ENCODE measurements around the gene ATP13A2. TPM values are rescaled to one million over a fixed set of nuclear protein-coding genes. Genes with fewer than 3 reads are reported as not detected.

Gene ATP13A2
- total and polyA plus RNA-seq, 3 experiments from 2014 or later: 43.8 to 61.3 (median 44.0) TPM

DNA sequence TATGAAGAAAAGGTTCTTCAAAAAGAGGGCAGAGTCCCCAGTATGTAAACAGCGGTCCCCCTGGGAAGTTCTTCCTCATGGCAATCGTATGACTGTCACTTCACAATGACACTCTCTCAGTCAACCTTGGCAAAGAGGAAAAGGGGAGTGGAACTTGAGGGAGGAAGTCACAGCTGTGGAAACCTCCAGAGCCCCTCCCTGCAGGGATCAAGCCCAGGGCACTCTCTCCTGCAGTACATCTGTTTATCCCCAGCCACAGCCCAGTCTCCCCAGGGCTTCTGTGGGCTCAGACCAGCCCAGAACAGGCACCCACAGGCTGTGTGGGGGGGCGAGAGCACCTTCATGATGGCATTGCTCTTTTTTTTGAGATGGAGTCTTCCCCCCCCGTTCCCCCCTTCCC is 2.0 kb downstream of the ATP13A2 start:
- no peaks in the 10 kb centered on the region for H3K36me3 ChIP-seq (ENCODE audit: insufficient read depth, low read length)
- H3K4me3 ChIP-seq (ENCODE audit: low read length): no peak overlapping the region
- H3K4me1 ChIP-seq (ENCODE audit: insufficient read depth, low read length): peaks cover 17% of the 10 kb centered on the region
- no peak overlapping the region for H3K27ac ChIP-seq (ENCODE audit: low read depth, low read length)
- ChIA-PET POLR2A (interaction anchor here (0.6 kb wide), 1 partner anchor 9 kb away, joined by 6 read pairs; no protein-coding TSS in a partner anchor), CTCF (no interaction called here)
- Mint-ChIP-seq H3K4me1 (peaks cover 15 to 24% (median 19%) of the 10 kb centered on the region in 3 donors), H3K27me3 (no peaks in the 10 kb centered on the region), H3K9me3 (no peaks in the 10 kb centered on the region), H3K27ac (peak overlapping the region in 2 of 8 donors; percentile 22 to 50), H3K4me3 (peak overlapping the region in 6 of 7 donors; percentile 28 to 92 (median 52)), H3K36me3 (peaks cover 0 to 20% (median 0%) of the 10 kb centered on the region in 3 donors)
- DNase-seq: peak in 1 of 5 donors; percentile 37
- H3K9me3 ChIP-seq (ENCODE audit: low read length): no peaks in the 10 kb centered on the region
- no peaks in the 10 kb centered on the region for H3K27me3 ChIP-seq (ENCODE audit: insufficient read depth, low read length, poor library complexity, severe bottlenecking)

DNA sequence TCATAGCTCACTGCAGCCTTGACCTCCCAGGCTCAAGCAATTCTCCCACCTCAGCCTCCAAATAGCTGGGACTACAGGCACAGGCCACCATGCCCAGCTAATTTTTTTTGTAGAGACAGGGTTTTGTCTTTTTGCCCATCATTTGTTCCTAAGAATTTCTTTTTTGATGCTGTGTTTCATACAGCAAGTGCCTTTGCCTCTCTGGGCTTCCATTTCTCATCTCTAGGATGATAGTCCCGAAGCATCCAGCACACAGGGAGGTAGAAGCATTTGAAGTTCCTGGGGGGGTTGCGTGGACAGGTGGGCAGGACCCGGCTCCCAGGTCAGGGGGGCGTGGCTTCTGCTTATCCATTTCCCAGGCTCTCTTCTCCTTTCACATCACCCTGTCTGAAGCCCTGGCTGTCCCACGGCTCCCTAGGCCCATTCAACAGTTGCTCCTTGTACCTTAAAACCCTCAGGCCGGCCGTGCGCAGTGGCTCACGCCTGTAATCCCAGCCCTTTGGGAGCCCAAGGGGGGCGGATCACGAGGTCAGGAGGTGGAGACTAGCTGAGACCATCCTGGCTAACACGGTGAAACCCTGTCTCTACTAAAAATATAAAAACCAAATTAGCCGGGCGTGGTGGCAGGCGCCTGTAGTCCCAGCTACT is 3.4 kb downstream of the ATP13A2 start:
- peaks cover 7% of the 10 kb centered on the region for H3K36me3 ChIP-seq (ENCODE audit: insufficient read depth, low read length)
- no peak overlapping the region for H3K27ac ChIP-seq (ENCODE audit: low read depth, low read length)
- Mint-ChIP-seq H3K27me3 (no peaks in the 10 kb centered on the region), H3K9me3 (no peaks in the 10 kb centered on the region), H3K4me1 (peaks cover 15 to 24% (median 19%) of the 10 kb centered on the region in 3 donors), H3K4me3 (no peak overlapping the region), H3K27ac (peak overlapping the region in 1 of 8 donors; percentile 86), H3K36me3 (peaks cover 0 to 33% (median 5%) of the 10 kb centered on the region in 3 donors)
- POLR2A ChIA-PET: no interaction called here
- CTCF ChIA-PET: interaction anchor here (0.7 kb wide), 1 partner anchor 48 kb away, joined by 3 read pairs; no protein-coding TSS in a partner anchor
- DNase-seq: peak in 1 of 5 donors; percentile 30
- no peaks in the 10 kb centered on the region for H3K9me3 ChIP-seq (ENCODE audit: low read length)
- H3K4me1 ChIP-seq (ENCODE audit: insufficient read depth, low read length): peaks cover 17% of the 10 kb centered on the region
- H3K27me3 ChIP-seq (ENCODE audit: insufficient read depth, low read length, poor library complexity, severe bottlenecking): no peaks in the 10 kb centered on the region
- no peak overlapping the region for H3K4me3 ChIP-seq (ENCODE audit: low read length)

DNA sequence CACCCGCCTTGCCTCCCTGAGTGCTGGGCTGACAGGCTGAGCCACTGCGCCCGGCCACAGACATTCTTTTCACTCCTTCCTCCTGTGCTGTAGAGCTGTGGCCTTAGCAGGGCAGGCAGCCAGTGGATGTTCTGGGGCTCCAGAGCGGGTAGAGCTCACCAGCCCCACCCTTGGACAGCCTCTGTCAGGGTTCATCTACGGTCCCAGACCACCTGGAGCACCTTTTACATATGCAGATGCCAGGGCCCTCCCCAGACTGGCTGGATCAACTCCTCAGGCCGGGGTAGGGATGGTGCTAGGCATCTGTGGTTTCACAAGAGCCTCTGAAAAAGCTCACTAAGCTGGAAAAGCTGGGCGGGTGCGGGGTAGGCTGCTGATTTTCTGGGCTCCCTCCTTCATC is 4.6 kb downstream of the ATP13A2 start:
- H3K4me3 ChIP-seq (ENCODE audit: low read length): no peak overlapping the region
- CTCF ChIA-PET: interaction anchor here (1.4 kb wide), 1 partner anchor 55 kb away, joined by 3 read pairs; no protein-coding TSS in a partner anchor
- H3K36me3 Mint-ChIP-seq: peaks cover 0 to 44% (median 5%) of the 10 kb centered on the region in 3 donors
- no peaks in the 10 kb centered on the region for H3K27me3 ChIP-seq (ENCODE audit: insufficient read depth, low read length, poor library complexity, severe bottlenecking)
- H3K27ac Mint-ChIP-seq: no peak overlapping the region
- POLR2A ChIA-PET: no interaction called here
- no peaks in the 10 kb centered on the region for H3K9me3 ChIP-seq (ENCODE audit: low read length)
- H3K27ac ChIP-seq (ENCODE audit: low read depth, low read length): no peak overlapping the region
- no peak overlapping the region for H3K4me3 Mint-ChIP-seq
- no peaks in the 10 kb centered on the region for H3K9me3 Mint-ChIP-seq
- H3K27me3 Mint-ChIP-seq: no peaks in the 10 kb centered on the region
- no peak for DNase-seq
- H3K36me3 ChIP-seq (ENCODE audit: insufficient read depth, low read length): peaks cover 15% of the 10 kb centered on the region
- H3K4me1 ChIP-seq (ENCODE audit: insufficient read depth, low read length): peaks cover 14% of the 10 kb centered on the region
- H3K4me1 Mint-ChIP-seq: peaks cover 14 to 23% (median 18%) of the 10 kb centered on the region in 3 donors

DNA sequence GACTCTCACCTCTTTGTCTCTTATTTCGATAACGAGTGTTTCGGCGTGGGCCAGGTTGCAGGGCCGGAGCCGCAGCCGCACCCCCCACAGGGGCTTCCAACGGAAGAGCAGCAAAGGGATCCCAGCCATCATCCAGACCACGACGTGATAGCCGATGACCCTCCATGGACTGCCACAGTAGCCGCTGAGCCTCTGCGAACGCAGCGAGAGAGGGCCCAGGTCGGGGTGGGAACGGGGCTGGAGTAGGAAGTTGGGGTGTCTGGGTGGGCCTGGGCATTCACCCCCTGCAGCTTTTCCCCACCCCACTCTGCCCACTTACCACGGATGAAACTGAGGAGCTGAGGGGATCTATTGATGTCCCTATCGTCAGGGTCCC is 6.4 kb downstream of the ATP13A2 start:
- H3K27me3 ChIP-seq (ENCODE audit: insufficient read depth, low read length, poor library complexity, severe bottlenecking): no peaks in the 10 kb centered on the region

DNA sequence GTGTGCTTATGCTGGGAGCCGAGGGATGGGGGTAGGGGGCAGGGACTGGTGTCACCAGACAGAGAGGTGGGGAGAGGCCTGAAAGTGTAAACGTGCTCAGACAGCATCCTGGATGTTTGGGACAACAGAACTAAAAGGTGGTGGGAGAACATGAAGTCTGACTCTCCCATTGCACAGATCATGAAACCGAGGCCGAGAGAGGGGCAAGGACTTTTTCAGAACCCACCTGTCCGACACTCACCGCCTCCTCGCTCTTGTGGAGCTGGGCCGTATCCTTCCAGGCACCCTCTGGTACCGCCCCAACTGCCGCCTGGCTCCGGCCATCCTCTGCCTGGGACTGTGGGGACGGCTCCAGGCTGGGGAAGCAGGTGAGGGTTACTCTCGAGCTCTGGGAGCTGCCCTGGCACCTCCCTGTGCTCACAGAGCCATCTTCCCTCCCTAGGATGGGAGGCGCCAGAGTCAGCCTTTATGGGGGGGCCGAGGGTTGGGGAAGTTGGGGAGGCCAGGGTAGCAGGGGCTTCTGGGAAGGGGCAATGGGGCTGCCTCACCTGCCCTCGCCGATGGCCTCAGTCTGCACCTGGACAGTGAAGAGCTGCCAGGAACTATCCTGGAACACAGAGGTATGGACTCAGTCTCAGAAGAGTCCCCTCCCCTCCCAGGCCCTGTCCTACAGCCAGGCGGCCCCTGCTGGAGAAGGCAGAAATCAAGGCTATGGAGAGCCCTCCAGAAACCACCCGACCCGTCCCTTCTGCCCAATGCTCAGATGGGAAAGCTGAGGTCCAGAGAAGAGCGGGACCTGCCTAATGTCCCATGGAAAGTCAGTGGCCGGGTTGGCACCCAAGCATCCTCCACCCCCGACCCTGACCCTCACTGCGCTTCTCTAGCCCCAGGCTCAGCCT is 7.0 kb downstream of the ATP13A2 start:
- Mint-ChIP-seq H3K27me3 (no peaks in the 10 kb centered on the region), H3K4me1 (peaks cover 0 to 5% (median 3%) of the 10 kb centered on the region in 3 donors), H3K36me3 (peaks cover 0 to 54% (median 6%) of the 10 kb centered on the region in 3 donors), H3K9me3 (no peaks in the 10 kb centered on the region), H3K4me3 (no peak overlapping the region), H3K27ac (peak overlapping the region in 1 of 8 donors; percentile 54)
- Histone ChIP-seq H3K36me3 (ENCODE audit: insufficient read depth, low read length) (peaks cover 16% of the 10 kb centered on the region), H3K4me1 (ENCODE audit: insufficient read depth, low read length) (no peaks in the 10 kb centered on the region), H3K4me3 (ENCODE audit: low read length) (no peak overlapping the region), H3K9me3 (ENCODE audit: low read length) (no peaks in the 10 kb centered on the region), H3K27ac (ENCODE audit: low read depth, low read length) (no peak overlapping the region), H3K27me3 (ENCODE audit: insufficient read depth, low read length, poor library complexity, severe bottlenecking) (no peaks in the 10 kb centered on the region)
- ChIA-PET CTCF (interaction anchor here (1.3 kb wide), 1 partner anchor 44 kb away, joined by 3 read pairs; no protein-coding TSS in a partner anchor), POLR2A (no interaction called here)
- no peak for DNase-seq

More for the DNA sequence above, 6.4 kb downstream of the ATP13A2 start:
- no peak overlapping the region for H3K4me3 ChIP-seq (ENCODE audit: low read length)
- no peaks in the 10 kb centered on the region for H3K9me3 Mint-ChIP-seq
- H3K4me1 Mint-ChIP-seq: peaks cover 3 to 10% (median 8%) of the 10 kb centered on the region in 3 donors
- H3K36me3 ChIP-seq (ENCODE audit: insufficient read depth, low read length): peaks cover 16% of the 10 kb centered on the region
- CTCF ChIA-PET: no interaction called here
- no peak overlapping the region for H3K27ac ChIP-seq (ENCODE audit: low read depth, low read length)
- no peak overlapping the region for H3K27ac Mint-ChIP-seq
- H3K4me1 ChIP-seq (ENCODE audit: insufficient read depth, low read length): peaks cover 3% of the 10 kb centered on the region
- no peak for DNase-seq
- no peaks in the 10 kb centered on the region for H3K9me3 ChIP-seq (ENCODE audit: low read length)
- peaks cover 0 to 53% (median 5%) of the 10 kb centered on the region in 3 donors for H3K36me3 Mint-ChIP-seq
- POLR2A ChIA-PET: no interaction called here
- no peak overlapping the region for H3K4me3 Mint-ChIP-seq
- H3K27me3 Mint-ChIP-seq: no peaks in the 10 kb centered on the region

- no peaks in the 10 kb centered on the region for H3K4me1 ChIP-seq (ENCODE audit: insufficient read depth, low read length)
- ChIA-PET POLR2A (interaction anchor here (0.6 kb wide), 1 partner anchor 10 kb away, joined by 3 read pairs; no protein-coding TSS in a partner anchor), CTCF (no interaction called here)
- H3K36me3 ChIP-seq (ENCODE audit: insufficient read depth, low read length): peaks cover 22% of the 10 kb centered on the region
- H3K27ac ChIP-seq (ENCODE audit: low read depth, low read length): no peak overlapping the region
- no peak overlapping the region for H3K27ac Mint-ChIP-seq
- H3K4me3 Mint-ChIP-seq: no peak overlapping the region
- H3K9me3 Mint-ChIP-seq: no peaks in the 10 kb centered on the region
- DNase-seq: no peak
- H3K27me3 Mint-ChIP-seq: no peaks in the 10 kb centered on the region
- H3K9me3 ChIP-seq (ENCODE audit: low read length): no peaks in the 10 kb centered on the region
- H3K4me1 Mint-ChIP-seq: no peaks in the 10 kb centered on the region
- no peaks in the 10 kb centered on the region for H3K27me3 ChIP-seq (ENCODE audit: insufficient read depth, low read length, poor library complexity, severe bottlenecking)
- no peak overlapping the region for H3K4me3 ChIP-seq (ENCODE audit: low read length)
- H3K36me3 Mint-ChIP-seq: peaks cover 5 to 73% (median 12%) of the 10 kb centered on the region in 3 donors
These were observed 9.2 kb downstream of the ATP13A2 start for GRCh38 chr1:17002524-17002902.

DNA sequence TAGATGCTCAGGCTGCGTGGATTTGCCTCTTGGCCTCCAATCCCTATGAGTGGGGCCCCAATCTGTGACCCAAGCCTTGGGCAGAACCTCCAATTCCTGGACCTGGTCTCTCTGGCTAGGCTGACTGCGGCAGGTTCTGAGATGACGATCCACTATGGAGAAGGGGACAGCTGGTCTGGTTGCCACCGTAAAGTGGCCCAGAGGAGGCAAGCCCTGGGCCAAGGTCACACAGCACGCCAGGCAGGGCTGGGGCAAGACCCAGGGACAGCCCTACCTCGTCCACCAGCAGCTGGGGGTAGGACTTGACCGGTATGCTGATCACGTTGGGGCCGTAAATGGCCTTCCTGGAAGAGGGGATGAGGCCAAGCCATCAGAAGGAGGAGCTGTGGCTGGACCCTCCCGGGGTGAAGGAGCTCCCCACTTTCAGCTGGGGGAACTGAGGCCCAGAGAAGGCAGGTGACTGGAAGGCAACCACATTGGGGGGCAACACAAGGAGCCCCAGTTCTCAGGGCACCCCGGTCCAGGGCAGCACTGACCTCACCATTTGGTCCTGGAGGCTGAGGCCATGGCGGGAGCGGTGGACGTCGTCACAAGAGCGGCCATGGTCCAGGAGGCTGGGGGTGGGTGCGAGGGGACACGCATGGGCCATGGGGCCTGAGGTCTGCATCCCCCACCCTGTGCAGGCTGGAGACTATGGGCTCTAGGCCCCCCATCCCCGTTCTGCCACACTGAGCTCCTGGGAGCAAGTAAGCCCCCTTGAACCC is 9.8 kb downstream of the ATP13A2 start:
- no peaks in the 10 kb centered on the region for H3K4me1 Mint-ChIP-seq
- no peaks in the 10 kb centered on the region for H3K27me3 Mint-ChIP-seq
- DNase-seq: no peak
- peak overlapping the region in 1 of 8 donors; percentile 38 for H3K27ac Mint-ChIP-seq
- H3K4me3 Mint-ChIP-seq: no peak overlapping the region
- H3K9me3 Mint-ChIP-seq: no peaks in the 10 kb centered on the region
- Histone ChIP-seq H3K4me3 (ENCODE audit: low read length) (no peak overlapping the region), H3K9me3 (ENCODE audit: low read length) (no peaks in the 10 kb centered on the region), H3K4me1 (ENCODE audit: insufficient read depth, low read length) (no peaks in the 10 kb centered on the region), H3K36me3 (ENCODE audit: insufficient read depth, low read length) (peaks cover 22% of the 10 kb centered on the region), H3K27me3 (ENCODE audit: insufficient read depth, low read length, poor library complexity, severe bottlenecking) (no peaks in the 10 kb centered on the region), H3K27ac (ENCODE audit: low read depth, low read length) (no peak overlapping the region)
- ChIA-PET POLR2A (interaction anchor here (0.6 kb wide), 1 partner anchor 10 kb away, joined by 3 read pairs; no protein-coding TSS in a partner anchor), CTCF (interaction anchor here (0.8 kb wide), 1 partner anchor 41 kb away, joined by 3 read pairs; no protein-coding TSS in a partner anchor)
- H3K36me3 Mint-ChIP-seq: peaks cover 5 to 78% (median 12%) of the 10 kb centered on the region in 3 donors

Data from CD8-positive, alpha-beta memory T cell (primary cell).